ENCODE measurements around the gene AFG1L.
"Not testable (repeated sequence)": the region's sequence is repeated elsewhere in the genome, so short reads cannot be mapped to it uniquely, and the experiment has no call there.

AFG1L gene

DNA sequence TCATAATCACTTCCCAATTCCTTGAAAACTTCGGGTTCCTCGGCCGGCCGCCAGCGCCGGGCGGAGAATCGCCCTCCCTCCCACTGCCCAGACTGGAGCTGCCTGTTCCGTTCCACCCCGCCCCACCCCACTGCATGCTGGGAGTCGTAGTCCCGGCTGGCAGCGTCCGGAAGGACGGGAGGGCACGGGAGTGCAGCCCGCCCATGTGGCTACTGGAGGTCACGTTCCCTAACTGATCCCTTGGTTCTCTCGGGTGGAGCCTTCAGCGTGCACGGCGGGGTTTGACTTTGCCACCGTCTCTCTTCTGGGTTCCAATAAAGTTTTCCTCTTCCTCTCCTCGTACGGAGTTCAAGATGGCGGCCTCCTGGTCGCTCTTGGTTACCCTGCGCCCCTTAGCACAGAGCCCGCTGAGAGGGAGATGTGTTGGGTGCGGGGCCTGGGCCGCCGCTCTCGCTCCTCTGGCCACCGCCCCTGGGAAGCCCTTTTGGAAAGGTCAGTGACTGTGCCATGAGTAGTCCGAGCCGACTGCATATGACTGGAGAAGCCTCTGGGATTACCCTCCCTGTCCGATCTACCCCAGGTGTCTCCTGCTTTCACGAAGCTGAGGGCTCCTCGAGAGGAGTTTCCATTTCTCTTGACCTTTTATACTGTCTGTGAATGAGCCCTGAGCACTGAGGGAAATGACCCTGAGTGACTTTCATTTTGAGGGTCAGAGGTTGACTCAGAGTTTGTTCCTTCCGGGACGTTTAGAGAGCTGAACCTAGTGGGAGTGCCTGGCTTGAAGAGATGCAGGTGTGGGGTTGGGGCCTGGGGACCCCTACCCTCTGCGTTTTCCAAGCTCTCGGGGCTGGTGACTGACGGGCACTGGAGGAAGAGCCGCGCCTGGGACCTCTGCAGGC lies at the start of gene AFG1L:
Gene AFG1L, plus strand, starts transcription at position 328 of the 899 bp plus-strand sequence. Its CDS starts 26 bp downstream, at position 354.
- peak; percentile 90 for DNase-seq (ENCODE audit: low read depth)
- TF ChIP-seq, protein P1, sequence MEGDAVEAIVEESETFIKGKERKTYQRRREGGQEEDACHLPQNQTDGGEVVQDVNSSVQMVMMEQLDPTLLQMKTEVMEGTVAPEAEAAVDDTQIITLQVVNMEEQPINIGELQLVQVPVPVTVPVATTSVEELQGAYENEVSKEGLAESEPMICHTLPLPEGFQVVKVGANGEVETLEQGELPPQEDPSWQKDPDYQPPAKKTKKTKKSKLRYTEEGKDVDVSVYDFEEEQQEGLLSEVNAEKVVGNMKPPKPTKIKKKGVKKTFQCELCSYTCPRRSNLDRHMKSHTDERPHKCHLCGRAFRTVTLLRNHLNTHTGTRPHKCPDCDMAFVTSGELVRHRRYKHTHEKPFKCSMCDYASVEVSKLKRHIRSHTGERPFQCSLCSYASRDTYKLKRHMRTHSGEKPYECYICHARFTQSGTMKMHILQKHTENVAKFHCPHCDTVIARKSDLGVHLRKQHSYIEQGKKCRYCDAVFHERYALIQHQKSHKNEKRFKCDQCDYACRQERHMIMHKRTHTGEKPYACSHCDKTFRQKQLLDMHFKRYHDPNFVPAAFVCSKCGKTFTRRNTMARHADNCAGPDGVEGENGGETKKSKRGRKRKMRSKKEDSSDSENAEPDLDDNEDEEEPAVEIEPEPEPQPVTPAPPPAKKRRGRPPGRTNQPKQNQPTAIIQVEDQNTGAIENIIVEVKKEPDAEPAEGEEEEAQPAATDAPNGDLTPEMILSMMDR (IDR thresholded peaks at IDR 0.05; ENCODE audit: insufficient read depth, low read depth, low read length, missing control alignments): no peak
- H3K4me3 ChIP-seq (ENCODE audit: low read length): peak within 1 kb of the TSS; percentile 96

DNA sequence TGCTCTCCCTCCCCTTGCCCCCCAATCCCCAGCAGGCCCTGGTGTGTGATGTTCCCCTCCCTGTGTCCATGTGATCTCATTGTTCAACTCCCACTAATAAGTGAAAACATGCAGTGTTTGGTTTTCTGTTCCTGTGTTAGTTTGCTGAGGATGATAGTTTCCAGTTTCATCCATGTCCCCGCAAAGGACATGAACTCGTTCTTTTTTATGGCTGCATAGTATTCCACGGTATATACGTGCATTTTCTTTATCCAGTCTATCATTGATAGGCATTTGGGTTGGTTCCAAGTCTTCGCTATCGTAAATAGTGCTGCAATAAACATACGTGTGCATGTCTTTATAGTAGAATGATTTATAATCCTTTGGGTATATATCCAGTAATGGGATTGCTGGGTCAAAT lies 49.8 kb upstream of the AFG1L start:
- not testable (repeated sequence) for DNase-seq (ENCODE audit: low read depth)

DNA sequence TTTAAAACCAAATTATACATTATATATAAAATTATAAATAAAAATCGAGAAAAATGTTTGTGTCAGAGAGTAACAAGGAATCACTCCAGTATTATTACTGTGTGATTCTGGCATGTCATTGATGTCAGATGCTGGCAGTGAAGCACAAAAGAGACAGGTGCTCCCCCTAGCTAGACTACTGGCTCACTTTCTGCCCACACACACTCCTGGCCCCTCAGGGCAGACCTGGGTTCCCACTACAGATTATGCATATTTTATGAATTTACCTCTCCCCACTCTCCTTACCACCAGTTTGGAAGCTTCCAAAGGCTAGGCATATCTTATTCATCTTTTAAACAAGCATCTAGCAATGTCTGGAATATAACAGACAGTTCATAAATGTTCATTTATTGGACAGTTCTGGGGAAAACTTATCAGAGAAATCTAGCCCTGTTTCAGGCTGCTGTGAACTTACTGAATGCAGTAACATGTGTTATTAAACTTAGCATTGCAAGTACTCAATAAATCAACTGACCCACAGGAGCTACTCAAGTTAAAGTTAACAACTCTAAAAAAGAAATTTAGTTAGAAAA lies 46.8 kb upstream of the AFG1L start:
- TF ChIP-seq, protein P1 (IDR thresholded peaks at IDR 0.05; ENCODE audit: insufficient read depth, low read depth, low read length, missing control alignments): no peak
- DNase-seq (ENCODE audit: low read depth): no peak
- no peak overlapping the region for H3K4me3 ChIP-seq (ENCODE audit: low read length)

More for the DNA sequence above, 49.8 kb upstream of the AFG1L start:
- not testable (repeated sequence) for H3K4me3 ChIP-seq (ENCODE audit: low read length)

DNA sequence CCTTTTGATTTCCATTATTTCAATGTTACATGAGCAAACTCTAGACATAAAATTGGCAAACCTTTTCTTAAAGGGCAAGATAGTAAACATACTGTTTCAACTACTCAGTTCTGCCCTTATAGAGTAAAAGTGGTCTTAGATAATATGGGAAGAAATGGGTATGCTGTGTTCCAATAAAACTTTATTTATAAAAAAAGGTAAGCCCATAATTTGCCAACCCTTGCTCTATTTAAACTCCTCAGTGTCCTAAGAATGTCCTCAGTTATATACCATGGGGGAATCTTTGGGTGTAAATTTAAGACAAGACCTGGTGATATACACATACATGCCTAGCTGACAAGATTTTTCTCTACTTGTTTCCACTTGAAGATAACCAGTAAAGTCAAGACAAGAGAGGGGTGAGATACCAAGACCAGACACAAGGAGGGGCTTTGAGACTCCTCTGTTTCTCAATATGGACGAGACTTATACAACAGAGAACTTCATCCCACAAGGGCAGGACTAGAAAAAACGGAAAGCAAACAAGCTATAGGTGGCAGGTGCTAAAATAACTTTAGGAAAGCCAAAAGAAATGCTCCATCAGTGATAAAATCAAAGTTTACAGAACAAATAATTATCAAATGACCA lies 44.5 kb upstream of the AFG1L start:
- no peak overlapping the region for H3K4me3 ChIP-seq (ENCODE audit: low read length)
- peak; percentile 19 for DNase-seq (ENCODE audit: low read depth)
- TF ChIP-seq, protein P1 (IDR thresholded peaks at IDR 0.05; ENCODE audit: insufficient read depth, low read depth, low read length, missing control alignments): no peak

DNA sequence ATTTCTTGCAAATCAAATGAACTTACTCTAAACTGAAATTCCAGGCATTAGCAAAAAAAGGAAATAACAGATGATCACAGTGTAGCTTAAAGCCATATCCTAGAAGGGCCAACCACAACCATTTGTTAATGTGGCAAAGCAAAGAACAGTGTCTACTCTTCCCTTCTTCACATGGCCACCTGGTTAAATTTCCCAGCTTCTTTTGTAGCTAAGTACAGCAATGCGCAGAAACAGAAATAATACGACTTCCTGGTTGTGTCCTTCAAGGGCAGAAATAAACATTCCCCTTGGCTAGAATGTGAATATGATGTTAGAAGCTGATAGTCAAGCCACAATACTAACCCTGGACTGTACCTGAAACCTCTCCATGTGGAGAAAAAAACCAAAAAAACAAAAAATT lies 43.6 kb upstream of the AFG1L start:
- TF ChIP-seq, protein P1 (IDR thresholded peaks at IDR 0.05; ENCODE audit: insufficient read depth, low read depth, low read length, missing control alignments): no peak
- H3K4me3 ChIP-seq (ENCODE audit: low read length): no peak overlapping the region
- no peak for DNase-seq (ENCODE audit: low read depth)

DNA sequence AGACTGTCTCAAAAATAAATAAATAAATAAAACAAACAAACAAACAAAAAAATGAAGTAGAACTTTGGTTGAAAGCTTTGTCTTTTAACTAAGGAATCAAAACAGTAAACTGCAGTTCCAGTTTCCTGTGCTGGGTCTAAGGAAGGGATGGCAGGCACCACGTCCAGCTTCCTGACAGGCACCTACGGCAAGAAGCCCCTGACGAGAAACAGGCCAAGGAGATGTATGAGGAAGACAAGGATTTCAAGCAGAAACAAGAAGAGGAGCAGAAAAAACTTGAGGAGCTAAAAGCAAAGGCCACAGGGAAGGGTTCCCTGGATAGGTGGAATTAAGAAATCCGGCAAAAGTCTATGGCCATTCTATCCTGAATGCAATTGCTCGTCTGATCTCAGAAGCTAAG lies 42.8 kb upstream of the AFG1L start:
- TF ChIP-seq, protein P1 (IDR thresholded peaks at IDR 0.05; ENCODE audit: insufficient read depth, low read depth, low read length, missing control alignments): no peak
- no peak overlapping the region for H3K4me3 ChIP-seq (ENCODE audit: low read length)
- no peak for DNase-seq (ENCODE audit: low read depth)

DNA sequence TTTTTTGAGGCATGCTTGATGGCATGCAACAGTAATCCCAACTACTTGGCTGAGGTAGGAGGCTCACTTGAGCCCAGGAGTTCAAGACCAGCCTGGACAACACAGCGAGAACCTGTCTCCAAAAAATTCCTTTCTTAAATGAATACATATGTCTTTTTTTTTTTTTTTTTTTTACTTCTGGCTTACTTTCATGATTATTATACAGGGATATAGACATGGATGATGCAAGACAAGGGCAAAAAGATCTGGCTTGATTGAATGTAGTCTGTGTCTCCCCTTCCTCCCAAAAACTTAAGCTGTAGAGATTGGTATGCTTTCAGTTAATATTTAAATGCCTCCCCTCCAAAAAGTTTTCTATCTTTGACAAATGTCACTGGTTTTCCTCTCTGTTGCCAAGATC lies 41.6 kb upstream of the AFG1L start:
- no peak for DNase-seq (ENCODE audit: low read depth)
- TF ChIP-seq, protein P1 (IDR thresholded peaks at IDR 0.05; ENCODE audit: insufficient read depth, low read depth, low read length, missing control alignments): no peak
- no peak overlapping the region for H3K4me3 ChIP-seq (ENCODE audit: low read length)

Data from epithelial cell of esophagus (primary cell).